Measurements from ENCODE around the gene HCAR2.
"Not testable (repeated sequence)": the region's sequence is repeated elsewhere in the genome, so short reads cannot be mapped to it uniquely, and the experiment has no call there.

The HCAR2 gene
- total RNA-seq: 0 reads per million in 2 donors

DNA sequence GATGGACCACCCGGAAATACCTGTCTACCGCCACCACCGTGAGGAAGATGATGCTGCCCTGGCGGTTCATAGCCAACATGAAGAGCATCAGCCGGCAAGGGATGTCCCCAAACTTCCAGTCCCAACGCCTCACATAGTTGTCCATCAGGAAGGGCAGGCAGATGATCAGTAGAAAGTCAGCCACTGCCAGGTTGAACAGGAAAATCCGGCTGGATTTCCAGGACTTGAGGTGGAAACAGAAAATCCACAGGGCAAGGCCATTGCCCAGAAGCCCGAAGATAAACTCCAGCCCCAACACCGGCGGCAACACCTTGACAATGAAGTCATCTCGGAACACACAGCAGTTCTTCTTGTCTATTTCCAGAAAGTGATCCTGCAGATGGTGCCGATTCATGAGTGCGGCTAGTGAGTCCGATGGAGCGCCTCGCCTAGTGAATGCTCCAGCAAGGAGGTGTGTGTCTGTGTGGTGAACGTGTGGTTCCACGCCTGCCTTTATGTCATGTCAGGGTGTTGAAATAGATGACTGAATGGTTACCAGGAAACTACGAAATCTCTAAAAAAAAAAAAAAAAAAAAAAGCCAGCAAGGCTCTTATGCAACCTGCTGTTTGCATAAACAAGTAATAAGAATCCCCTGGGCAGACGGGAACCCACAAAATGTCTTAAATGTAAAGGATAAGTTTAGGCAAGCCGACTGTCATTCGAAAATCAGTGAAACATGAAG lies at the start of gene HCAR2:
Gene HCAR2, minus strand, starts transcription at position 468 of the 722 bp plus-strand sequence. Its CDS starts 74 bp downstream, at position 394.
- DNase-seq: not testable (repeated sequence)

DNA sequence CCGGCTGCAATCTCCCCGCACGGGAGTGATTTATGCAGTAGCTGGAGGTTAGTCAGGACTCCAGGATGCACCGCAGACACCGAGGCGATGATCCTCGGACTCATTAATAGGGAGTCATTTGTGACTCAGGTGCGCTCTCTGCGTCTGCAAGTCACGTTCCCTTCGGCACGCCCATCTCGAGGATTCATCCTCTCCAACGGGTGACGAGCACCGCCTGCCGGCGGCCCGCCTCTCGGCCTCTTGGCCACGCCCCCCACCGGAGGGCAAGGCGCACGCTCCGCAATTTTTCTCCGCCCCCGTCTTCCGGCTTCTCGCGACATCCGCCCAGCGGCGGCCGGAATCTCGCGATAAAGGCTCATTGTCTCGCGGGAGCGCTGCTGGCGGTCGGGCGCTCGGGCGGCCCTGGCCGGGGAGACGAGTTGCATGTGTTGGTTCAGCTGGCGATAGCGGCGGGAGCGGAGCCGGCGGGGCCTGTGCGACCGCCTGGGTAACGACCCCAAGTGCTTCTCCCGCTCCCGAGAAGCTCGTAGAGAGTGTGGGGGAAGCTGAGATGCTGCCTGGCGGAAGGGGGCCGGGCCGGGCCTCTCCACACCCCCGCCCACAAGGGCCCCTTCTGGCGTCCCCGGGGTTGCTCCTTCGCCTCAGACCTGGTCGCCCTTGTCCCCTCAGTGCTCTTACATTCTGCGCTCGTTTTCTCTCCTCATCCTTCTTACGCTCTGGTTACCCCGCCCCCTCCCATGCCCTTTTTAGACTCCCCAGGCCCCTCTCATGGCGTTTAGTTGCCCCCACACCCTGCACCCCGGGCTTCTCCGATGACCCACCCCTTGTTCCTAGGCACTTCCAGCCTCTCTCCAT lies 49.5 kb upstream of the HCAR2 start, which contains the start of gene DENR:
Gene DENR, plus strand, starts transcription at position 361 of the 855 bp plus-strand sequence. CDS start 878 bp downstream, outside the sequence.
- peak; percentile 99 for DNase-seq

DNA sequence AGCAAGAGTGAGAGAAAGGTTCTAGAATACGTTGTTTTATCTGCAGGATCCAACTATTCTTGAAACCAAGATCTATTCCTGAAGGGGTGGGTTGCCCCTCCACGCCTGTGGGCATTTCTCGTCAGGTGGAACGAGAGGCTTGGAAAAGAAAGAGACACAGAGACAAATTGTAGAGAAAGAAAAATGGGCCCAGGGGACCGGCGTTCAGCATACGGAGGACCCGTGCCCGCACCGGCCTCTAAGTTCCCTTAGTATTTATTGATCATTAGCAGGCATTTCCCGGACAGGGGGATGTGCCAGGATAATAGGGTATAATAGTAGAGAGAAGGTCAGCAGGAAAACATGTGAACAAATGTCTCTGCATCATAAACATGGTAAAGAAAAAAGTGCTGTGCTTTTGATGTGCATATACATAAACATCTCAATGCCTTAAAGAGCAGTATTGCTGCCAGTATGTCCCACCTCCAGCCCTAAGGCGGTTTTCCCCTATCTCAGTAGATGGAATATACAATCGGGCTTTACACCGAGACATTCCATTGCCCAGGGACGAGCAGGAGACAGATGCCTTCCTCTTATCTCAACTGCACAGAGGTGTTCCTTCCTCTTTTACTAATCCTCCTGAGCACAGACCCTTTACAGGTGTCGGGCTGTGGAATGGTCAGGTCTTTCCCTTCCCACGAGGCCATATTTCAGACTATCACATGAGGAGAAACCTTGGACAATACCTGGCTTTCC lies 47.8 kb upstream of the HCAR2 start:
- not testable (repeated sequence) for DNase-seq

DNA sequence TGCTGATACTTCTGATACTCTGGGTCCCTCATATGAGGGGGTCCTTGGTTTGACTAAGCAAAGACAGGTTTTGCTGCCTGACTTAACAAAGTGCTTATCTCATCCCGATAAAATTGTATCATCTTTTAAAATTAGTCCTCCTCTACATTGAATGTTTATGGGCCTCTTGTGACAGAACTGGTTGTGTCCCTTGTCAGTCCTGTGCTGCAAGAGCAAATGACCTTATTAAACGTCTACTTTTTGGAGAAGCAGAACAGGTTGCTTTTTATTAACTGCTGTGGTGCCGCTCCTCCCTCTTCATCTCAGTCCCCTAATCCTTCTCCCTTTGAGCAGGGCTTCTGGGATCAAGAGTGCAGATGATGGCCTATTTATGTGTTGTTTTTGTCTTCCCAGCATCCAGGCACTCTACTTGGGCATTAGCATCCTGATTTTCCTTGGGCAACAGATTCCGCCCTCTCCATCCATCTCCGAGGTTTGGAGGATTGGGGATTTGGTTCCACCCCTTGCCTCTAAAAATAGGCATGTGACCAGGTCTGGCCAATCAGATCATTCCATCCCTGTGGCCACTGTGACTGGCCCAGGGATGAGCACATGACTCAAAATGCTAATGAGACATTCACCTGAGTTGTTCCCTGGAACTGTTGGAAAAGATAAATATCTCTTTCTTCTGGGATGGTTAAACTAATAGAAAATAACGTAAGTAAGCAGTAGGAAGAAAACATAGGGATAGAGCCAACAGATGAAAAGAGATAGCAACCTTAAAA lies 46.6 kb upstream of the HCAR2 start:
- no peak for DNase-seq

DNA sequence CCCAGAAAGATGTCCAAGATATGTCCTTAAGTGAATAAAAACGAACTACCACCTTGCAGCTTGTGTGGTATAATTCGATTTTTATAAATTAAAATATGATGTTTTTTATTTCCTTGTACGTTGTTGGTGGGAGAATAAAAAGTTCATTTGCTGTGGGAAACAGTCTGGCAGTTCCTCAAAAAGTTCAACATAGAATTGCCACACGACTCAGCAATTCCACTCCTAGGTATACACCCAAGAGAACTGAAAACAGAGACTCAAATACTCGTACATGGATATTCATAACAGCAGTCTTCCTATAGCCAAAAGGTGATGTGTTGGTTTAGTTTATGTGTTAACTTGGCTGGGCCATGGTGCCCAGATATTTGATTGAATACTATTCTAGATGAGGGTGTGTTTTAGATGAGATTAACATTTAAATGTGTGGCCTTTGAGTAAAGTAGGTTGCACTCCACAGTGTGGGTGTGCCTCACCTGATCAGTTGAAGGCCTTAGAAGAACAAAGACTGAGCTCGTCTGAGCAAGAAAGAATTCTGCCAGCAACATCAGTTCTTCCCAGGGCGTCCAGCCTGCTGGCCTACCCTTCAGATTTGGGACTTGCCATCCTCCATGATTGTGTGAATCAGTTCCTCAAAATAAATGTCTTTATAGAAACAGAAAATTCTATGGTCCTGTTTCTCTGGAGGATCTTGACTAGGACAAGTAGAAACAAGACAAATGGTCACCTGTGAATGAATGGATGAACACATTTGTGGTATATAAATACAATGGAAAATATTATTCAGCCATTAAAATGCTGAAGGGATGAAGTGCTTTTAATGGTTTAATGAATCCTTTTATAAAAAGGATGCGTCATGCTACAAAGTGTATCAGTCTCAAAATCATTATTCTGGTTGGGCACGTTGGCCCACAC lies 44.3 kb upstream of the HCAR2 start:
- DNase-seq: no peak

DNA sequence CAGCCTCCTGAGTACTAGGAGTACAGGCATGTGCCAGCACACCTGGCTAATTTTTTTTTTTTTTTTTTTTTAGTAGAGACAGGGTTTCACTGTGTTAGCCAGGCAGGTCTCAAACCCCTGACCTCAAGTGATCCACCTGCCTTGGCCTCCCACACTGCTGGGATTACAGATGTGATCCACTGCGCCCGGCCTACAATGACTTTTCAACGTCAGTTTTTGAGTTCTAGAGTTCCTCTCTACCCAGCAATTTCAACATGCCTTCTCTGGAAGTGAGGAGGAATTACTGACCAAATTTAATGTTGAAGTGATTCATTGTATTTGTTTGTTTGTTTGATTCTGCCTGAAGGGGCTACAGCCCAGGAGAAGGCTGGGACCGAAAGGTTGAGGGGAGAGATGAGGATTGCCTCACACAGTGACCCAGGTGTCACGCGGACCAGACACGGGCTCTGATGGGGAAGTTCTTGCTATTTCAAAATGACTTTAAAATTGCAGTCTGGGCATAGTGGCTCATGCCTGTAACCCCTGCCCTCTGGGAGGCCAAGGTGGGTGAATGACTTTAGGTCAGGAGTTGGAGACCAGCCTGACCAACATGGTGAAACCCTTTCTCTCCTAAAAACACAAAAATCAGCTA lies 40.9 kb upstream of the HCAR2 start:
- DNase-seq: no peak

DNA sequence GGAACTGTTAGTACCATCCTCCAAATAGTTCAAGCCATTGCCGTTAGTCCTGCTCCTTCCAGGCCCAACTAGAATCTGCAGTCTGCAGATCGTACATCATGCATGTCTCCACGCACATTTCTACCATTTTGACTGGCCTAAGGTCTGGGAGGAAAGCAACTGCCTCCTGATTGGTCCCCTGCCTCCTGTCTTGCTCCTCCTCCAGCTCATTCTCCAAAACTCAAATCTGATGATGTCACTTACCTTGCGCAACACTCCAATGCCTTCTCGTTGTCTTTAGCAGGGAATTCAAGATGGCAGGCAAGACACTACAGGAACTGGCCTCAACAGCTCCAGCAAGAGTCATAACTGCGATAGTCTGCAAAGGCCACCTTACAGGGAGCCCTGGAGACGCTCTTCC lies 37.2 kb upstream of the HCAR2 start:
- no peak for DNase-seq

DNA sequence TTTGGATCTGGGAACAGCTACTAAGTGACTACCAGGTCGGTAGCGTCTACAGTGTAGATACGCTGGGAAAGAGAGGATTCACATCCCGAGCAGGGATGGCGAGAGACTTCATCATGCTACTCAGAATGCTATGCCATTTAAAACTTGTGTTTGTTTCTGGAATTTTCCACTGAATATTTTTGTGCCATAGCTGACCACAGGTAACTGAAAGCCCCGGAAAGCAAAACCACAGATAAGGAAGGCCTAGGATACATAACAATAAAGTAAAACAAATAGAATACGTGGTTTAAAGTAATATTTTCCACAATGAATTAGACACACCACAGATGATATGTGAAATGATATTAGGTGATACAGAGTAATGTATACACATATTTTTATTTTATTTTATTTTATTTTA lies 35.4 kb upstream of the HCAR2 start:
- no peak for DNase-seq

DNA sequence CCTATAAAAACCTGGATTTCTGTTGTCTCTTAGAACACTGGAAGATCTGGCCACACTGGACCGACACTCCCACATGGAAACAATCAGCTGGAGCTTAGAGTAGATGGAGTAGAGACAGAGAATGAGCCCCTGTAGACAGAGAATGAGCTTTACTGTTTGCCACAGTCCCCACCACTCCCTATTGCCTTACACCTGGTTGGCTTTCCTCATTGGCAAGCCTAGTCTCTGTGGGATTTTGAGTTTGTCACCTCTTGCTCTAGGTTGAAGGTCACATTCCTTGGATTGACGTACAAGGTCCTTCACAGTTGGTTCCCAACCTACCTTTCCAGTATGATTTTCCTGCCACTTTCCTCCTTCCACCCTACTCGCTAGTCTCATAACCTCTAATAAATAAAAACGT lies 29.5 kb upstream of the HCAR2 start:
- no peak for DNase-seq

DNA sequence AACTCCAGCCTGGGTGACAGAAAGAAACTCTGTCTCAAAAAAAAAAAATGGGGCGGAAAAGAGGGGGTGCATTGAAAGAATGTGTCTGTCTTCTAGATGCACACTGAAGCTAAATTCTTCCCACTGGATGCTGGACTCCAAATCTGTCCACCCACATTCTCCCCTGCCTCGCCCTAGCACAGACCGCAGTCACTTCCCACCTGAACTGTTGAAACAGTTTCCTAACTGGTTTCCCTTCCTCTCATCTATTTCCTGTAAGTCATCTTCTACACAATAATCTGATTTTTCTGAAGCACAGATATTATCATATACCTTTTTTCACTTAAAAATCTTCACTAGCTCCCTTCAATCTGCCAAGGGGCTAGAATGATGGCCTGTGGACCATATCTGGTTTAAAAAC lies 29.0 kb upstream of the HCAR2 start:
- no peak for DNase-seq

DNA sequence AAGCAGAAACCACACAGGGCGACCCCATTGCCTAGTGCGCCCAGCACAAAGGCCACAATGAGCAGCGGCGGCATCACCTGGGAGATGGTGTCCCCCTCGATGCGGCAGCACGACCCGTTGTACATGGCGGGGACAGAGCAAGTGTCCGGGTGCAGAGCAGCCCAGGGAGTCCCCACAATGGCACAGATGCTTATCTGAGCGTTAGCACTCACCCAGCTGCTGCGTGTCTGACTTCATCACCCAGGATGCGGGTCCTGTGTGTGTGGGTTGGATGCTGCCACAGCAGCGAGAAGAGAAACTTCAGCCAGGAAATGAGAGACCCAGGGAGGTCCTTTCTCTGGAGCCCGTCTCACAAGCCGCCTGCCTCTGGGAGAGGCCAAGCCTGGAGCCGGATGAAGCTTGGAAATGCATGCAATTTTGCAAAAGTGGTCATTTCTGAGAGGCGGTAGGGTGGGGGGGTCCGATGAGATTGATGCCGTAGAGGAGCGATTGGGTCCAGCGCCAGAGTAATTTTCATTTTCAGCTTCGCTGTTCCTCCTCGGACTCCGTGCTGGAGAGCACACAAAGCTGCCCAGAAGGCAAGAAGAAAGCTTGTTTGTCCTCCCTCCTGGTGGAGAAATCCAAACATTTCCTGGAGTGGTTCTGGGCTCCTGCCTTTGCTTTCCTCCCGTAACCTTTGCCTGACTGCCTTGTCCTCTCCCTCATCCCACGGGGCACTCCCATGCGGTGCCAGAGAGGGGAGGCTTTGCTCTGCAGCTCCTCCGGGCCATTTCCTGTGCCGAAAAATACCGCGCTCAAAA lies 27.3 kb upstream of the HCAR2 start, which contains the start of gene HCAR1:
Gene HCAR1, minus strand, starts transcription at position 630 of the 800 bp plus-strand sequence. Its CDS starts 505 bp downstream, at position 125.
- no peak for DNase-seq

DNA sequence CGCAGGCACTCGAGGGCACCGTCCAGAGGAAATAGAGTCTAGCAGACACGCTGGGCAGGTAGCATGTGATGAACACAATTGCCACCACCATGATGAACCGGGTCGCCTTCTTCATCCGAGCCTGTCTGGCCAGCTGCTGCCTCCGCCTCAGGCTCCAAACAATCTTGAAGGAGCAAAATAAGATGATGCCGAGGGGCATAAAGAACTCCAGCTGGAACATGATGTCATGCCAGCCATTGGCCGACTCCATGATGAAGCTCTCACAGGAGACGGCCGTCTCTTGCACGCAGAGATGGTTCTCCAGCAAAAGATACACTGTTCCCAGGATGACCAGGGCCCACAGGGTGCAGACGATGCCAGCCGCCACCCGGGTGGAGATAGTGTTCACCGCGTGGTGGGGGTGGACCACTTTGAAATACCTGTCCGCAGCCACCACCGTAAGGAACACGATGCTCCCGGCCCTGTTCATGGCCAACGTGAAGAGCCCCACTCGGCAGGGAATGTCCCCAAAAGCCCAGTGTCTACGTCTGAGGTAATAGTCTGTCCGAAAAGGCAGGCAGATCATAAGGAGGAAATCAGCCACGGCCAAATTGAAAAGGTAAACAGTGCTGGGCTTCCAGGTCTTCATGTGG lies 26.5 kb upstream of the HCAR2 start:
- DNase-seq: no peak

DNA sequence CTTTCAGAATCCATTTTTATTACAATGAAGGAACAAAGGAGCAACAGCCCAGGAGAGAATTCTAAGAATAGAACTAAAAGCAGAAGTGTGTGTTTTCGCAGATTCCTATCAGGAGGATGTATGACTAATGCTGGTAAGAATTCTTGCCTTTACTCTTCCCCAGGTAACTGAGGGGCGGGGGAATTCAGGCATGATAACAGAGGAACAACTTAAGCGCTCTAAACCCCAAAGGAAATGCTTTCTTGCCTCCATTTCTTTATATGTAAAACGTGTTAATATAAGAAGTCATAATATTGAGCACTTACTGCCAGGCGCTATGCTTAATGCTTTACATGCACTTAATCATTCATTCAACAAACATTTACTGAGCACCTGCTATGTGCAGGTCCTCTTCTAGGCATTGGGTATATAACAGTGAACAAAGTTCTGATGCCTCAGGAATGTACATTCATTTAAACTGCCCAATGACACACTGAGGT lies 23.0 kb upstream of the HCAR2 start:
- DNase-seq: no peak

DNA sequence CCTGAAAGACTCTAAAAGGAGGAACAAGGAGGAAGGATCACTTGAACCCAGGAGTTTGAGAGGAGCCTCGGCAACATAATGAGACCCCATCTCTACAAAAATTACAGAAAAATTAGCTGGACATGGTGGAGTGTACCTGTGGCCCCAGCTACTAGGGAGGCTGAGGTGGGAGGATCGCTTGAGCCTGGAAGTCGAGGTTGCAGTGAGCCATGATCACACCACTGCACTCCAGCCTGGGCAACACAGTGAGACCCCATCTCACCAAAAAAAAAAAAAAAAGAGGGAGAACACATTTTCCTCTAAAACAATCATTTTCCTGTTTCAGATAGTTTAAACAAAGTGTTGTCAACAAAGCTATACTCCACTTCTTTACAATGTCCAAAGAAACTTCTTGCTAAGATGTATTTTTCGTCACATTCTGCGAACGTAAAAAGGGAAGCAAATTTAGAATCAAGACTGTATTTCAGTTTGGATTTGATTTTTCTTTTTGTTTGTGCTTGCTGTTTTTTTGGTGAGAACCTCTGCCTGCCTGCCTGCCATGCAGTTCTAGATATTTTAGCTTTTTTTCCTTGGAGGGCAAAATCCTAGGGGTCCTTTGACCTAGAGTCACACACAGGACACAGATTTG lies 22.4 kb upstream of the HCAR2 start:
- no peak for DNase-seq

DNA sequence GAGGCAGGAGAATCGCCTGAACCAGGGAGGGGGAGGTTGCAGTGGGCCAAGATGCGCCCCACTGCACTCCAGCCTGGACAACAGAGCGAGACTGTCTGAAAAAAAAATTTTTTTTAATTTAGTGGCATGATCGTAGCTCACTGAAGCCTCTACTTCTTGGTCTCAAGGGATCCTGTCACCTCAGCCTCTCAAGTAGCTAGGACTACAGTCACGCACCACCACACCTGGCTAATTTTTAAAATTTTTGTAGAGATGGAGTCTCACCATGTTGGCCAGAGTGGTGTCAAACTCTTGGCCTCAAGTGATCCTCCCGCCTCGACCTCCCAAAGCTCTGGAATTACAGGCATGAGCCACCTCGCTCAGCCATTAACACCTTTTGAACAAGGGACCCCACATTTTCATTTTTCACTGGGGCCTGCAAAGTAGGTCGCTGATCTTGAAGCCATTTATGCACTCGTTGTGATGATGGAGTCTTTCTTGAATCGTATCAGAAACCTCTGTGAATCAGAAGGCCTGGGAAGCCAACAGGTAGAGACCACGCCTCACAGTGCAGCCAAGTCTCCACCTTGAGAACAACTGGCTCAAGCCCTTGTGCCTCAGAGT lies 21.6 kb upstream of the HCAR2 start:
- DNase-seq: no peak

DNA sequence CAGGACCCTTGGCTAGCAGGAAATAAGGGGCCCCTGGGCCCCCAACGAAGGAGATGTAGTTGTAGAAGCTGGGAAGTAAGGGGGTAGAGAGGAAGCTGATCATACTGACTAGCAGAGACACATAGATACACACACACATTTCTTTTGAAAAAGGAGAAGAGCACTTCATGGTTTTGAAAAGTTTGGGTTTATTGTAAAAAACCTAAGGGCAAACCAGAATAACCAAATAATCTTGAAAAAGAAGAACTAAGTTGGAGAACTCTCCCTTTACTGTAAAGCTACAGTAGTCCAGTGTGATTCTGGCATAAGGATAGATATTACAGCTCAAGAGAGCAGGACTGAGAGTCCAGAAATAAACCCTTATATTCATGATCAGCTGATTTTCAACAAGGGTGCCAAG lies 19.2 kb upstream of the HCAR2 start:
- no peak for DNase-seq

DNA sequence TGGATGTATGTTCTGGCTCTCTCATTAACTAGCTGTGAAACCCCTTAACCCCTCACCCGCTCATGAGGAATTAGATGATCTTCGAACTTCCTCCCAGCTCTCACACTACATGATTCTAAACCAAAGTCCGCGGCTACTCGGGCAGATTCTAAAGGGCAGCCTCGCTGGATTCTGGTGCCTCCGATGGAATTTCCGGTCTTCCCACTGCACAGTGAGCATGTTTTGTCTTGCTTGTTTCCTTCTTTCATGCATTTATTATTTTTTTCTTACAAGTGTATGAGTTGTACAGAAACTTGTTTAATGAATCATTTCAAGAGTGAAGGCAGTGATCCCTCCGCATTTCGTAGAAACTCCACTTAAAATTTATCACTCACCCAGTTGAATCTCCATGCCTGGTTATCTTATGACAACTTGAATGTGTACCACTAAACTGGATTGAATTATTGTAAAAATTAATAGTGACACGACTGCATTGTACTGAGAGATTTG lies 17.9 kb upstream of the HCAR2 start:
- DNase-seq: no peak

DNA sequence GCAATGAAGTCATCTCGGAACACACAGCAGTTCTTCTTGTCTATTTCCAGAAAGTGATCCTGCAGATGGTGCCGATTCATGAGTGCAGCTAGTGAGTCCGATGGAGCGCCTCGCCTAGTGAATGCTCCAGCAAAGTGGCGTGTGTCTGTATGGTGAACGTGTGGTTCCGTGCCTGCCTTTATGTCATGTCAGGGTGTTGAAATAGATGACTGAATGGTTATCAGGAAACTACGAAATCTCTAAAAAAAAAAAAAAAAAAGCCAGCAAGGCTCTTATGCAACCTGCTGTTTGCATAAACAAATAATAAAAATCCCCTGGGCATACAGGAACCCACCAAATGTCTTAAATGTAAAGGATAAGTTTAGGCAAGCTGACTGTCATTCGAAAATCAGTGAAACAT lies 13.5 kb upstream of the HCAR2 start, which contains the start of gene HCAR3:
Gene HCAR3, minus strand, starts transcription at position 154 of the 400 bp plus-strand sequence. Its CDS starts 74 bp downstream, at position 80.
- DNase-seq: not testable (repeated sequence)

All from T-helper 9 cell (primary cell).